NT2/D1 (cell line): ENCODE results near the gene TSFM.

Experiments
- DNase-seq: peaks from one replicate; pipeline ENCODE4 v3.0.0-alpha.2; 2011; ENCODE audit warnings: low read depth, low spot score
- H3K27me3 ChIP-seq: 2 replicates; pipeline ENCODE4 v1.6.0; 2011; ENCODE audit warnings: mild to moderate bottlenecking; ENCODE audit not compliant: insufficient read length, insufficient read depth
- H3K36me3 ChIP-seq: 2 replicates; pipeline ENCODE4 v1.6.1; 2011; ENCODE audit warnings: mild to moderate bottlenecking, low read length, mixed read lengths; ENCODE audit not compliant: insufficient read depth, insufficient read length
- H3K4me1 ChIP-seq: 2 replicates; pipeline ENCODE4 v1.5.1; 2011; ENCODE audit not compliant: insufficient read depth, insufficient read length
- H3K4me3 ChIP-seq: 2 replicates; pipeline ENCODE4 v1.5.1; 2011; ENCODE audit warnings: low read depth; ENCODE audit not compliant: insufficient read length
- H3K9ac ChIP-seq: 2 replicates; pipeline ENCODE4 v1.6.0; 2011; ENCODE audit warnings: low read depth; ENCODE audit not compliant: insufficient read length
- H3K9me3 ChIP-seq: 2 replicates; pipeline ENCODE4 v1.5.1; 2011; ENCODE audit warnings: mild to moderate bottlenecking, low read length; ENCODE audit not compliant: insufficient read depth
- SUZ12 ChIP-seq: IDR thresholded peaks from 2 replicates; pipeline ENCODE4 v1.6.1; 2011; ENCODE audit not compliant: insufficient read length, insufficient read depth; ENCODE audit errors: extremely low read depth
- YY1 ChIP-seq: IDR thresholded peaks from 2 replicates; pipeline ENCODE4 v1.6.1; 2011; ENCODE audit not compliant: insufficient read length, insufficient read depth
- ZNF274 ChIP-seq: IDR thresholded peaks from 2 replicates; pipeline ENCODE4 v1.6.1; 2011; ENCODE audit warnings: mild to moderate bottlenecking, low read depth, low read length

Gene TSFM

DNA sequence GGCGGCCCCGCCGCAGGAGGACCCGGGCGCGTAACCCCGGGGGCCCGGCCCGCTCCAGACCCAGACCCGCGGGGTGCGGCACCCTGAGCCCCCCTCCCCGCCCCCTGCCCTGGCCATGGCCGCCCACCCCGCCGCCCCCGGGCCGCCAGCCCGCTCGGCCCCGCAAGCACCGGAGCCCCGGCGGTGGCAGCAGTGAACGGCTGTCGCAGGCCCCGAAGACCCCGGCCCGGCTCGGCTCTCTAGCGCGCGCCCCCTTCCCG lies 27.5 kb upstream of the TSFM start:
- Histone ChIP-seq H3K36me3 (peaks cover 14% of the 10 kb centered on the region), H3K9me3 (no peaks in the 10 kb centered on the region), H3K4me3 (peak overlapping the region; percentile 31), H3K9ac (no peak overlapping the region), H3K4me1 (peaks cover 7% of the 10 kb centered on the region), H3K27me3 (peaks cover 60% of the 10 kb centered on the region)
- DNase-seq, result no peak
- TF ChIP-seq SUZ12, result no peak
- TF ChIP-seq YY1, result no peak
- no peak for TF ChIP-seq ZNF274

DNA sequence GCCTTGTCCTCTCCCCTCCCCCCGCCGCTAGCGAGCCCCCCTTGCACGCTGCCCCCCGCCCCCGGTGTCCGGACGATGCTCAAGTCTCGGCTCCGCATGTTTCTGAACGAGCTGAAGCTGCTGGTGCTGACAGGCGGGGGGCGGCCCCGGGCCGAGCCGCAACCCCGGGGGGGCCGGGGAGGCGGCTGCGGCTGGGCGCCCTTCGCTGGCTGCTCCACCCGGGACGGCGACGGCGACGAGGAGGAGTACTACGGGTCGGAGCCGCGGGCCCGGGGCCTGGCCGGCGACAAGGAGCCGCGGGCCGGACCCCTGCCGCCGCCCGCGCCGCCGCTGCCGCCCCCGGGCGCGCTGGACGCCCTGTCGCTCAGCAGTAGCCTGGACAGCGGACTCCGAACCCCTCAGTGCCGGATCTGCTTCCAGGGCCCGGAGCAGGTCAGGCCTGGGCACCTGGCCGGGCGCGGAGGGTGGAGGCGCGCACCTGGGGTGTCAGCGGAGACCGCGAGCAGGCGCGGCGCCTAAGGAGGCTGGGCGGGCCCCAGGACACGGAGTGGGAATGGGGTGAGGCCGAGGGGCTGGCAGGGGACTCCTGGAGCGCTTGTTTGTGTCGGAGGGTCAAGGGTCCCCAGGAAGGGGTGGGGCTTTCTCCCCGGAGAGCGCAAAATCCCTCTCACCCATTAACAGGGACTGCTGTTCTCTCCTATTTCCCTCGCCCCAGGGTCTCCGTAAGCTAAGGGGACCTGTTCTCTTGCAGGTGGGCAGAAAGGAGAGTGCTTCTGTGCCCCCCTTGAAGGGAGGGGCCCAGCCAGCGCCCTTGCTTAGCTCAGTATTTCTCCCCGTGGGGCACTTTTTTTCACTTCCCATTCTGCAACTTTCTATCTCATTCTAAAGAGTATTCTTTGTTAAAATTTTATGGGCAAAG lies 26.9 kb upstream of the TSFM start:
- peaks cover 6% of the 10 kb centered on the region for H3K4me1 ChIP-seq
- peak overlapping the region; percentile 44 for H3K9ac ChIP-seq
- TF ChIP-seq YY1, result no peak
- TF ChIP-seq ZNF274, result no peak
- TF ChIP-seq SUZ12, result peak; percentile 83
- DNase-seq, result no peak
- H3K36me3 ChIP-seq, result peaks cover 8% of the 10 kb centered on the region
- no peaks in the 10 kb centered on the region for H3K9me3 ChIP-seq
- peak overlapping the region; percentile 35 for H3K4me3 ChIP-seq
- peaks cover 60% of the 10 kb centered on the region for H3K27me3 ChIP-seq

DNA sequence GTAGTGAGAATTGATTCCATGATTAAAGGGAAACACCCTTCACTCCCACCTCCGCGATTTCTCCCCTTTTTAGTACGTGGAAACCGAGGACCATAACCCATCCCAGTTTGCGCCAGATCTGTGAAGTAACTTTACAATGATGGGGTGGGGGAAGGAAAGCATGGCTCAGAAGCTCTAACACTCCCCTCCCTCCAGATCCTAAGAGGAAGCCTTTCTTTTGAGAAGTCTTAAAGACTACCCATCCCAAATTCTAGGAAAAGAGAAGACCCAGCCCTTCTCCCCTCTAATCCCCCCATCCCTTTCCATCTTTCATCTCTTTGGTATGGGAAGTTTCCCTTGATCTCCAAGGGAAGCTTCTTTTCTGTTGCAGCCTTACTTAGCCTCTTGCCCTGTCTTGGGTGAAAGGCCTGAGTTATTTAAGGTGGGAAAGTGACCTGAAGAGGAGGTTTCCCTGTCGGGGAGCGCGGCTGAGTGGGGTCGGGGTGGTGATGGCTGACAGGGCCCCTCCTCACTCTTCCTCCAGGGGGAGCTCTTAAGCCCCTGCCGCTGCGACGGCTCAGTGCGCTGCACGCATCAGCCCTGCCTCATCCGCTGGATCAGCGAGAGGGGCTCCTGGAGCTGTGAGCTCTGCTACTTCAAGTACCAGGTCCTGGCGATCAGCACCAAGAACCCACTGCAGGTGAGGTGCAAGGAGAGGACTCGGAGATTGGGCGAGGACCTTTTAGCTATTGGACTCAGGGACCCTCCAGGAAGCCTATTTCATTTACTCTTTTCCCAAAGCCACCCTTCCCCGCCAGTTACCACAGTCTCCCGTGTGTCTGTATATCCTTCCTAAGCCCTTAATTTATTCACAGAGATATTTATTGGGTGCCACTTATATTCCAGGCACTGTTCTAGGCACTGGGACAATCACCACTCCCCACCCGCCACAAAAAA lies 25.9 kb upstream of the TSFM start:
- peaks cover 2% of the 10 kb centered on the region for H3K4me1 ChIP-seq
- H3K4me3 ChIP-seq, result no peak overlapping the region
- H3K27me3 ChIP-seq, result peaks cover 63% of the 10 kb centered on the region
- TF ChIP-seq SUZ12 (no peak), ZNF274 (no peak), YY1 (no peak)
- no peak for DNase-seq
- H3K9ac ChIP-seq, result peak overlapping the region; percentile 61
- H3K36me3 ChIP-seq, result no peaks in the 10 kb centered on the region
- H3K9me3 ChIP-seq, result no peaks in the 10 kb centered on the region

DNA sequence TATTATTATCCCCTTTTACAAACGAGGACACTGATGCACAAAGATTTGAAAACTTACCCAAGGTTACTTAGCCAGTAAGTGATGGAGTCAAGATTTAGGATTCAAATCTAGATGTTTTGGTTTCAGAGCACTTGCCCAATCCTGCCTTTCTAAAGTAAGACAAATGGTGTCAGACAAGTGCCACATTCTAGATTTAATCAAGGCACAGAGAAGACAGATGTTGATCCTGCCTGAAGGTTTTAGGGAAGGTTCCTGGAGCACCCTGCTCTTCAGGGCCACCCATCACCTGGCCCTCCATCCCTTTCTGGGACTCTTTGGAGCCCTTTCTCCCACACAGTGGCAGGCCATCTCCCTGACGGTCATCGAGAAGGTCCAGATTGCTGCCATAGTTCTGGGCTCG lies 24.8 kb upstream of the TSFM start:
- no peak overlapping the region for H3K4me3 ChIP-seq
- H3K4me1 ChIP-seq, result peaks cover 2% of the 10 kb centered on the region
- H3K27me3 ChIP-seq, result peaks cover 61% of the 10 kb centered on the region
- H3K9me3 ChIP-seq, result no peaks in the 10 kb centered on the region
- no peak overlapping the region for H3K9ac ChIP-seq
- H3K36me3 ChIP-seq, result peaks cover 5% of the 10 kb centered on the region
- TF ChIP-seq YY1 (no peak), SUZ12 (no peak), ZNF274 (no peak)
- DNase-seq, result no peak

DNA sequence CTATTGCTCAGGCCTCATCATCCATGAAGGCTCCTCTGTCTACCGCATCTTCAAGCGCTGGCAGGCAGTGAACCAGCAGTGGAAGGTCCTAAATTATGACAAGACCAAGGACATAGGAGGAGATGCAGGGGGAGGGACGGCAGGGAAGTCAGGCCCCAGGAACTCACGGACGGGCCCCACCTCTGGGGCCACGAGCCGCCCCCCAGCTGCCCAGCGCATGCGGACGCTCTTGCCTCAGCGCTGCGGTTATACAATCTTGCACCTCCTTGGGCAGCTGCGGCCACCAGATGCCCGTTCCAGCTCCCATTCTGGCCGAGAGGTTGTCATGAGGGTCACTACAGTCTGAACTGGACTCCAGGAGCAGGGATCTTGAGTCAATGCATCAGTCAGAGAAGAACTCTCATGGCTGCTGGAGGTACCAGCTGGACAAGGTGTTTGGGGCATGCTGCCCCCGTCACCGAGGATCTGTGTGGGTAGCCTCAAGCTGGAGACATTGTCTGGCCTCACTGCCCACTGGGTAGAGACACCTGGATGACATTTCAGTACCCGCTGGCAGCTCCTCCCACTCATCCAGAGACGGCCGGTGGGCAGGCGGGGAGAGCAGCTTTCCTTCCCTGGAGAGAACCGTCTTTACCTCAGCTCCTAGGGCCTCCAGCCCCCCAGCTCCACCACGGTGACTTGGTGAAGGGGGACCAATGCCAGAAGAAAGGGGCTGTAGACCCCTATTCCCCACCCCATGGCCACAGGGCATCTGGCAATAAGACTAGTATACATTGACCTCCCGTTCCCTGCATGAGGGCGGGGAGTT lies 23.8 kb upstream of the TSFM start:
- TF ChIP-seq YY1 (no peak), ZNF274 (no peak), SUZ12 (no peak)
- no peak for DNase-seq
- Histone ChIP-seq H3K9me3 (no peaks in the 10 kb centered on the region), H3K9ac (no peak overlapping the region), H3K36me3 (peaks cover 7% of the 10 kb centered on the region), H3K4me1 (peaks cover 2% of the 10 kb centered on the region), H3K27me3 (peaks cover 58% of the 10 kb centered on the region), H3K4me3 (no peak overlapping the region)

DNA sequence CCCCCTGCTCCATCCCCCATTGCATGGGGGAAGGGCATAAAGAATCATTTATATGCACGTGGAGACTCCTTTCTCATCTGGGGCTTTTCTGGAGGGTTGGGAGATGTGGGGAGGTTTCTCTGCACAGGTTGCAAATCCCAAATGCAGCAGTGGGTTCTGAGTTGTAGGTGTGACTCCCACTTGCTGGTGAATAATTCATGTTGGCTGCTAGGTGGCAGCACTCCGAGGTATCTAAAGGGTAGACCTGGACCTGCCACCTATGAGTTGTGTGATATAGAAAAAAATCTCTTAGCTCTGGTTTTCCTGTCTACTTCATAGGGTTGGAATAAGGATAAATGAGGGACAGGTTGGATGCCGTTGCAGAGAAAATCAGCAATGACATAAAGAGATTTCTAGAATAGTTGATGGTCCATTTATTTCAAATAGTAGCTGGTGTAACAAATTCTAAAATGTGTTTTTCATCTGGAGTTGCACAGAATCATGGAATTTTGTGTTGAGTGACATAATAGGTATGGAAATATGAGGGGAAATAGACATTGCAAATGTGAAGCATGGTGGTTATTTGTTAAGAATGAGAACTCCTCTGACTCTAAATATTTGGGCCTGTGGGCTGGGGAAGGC lies 23.1 kb upstream of the TSFM start:
- Histone ChIP-seq H3K27me3 (peaks cover 58% of the 10 kb centered on the region), H3K36me3 (peaks cover 7% of the 10 kb centered on the region), H3K9ac (no peak overlapping the region), H3K9me3 (no peaks in the 10 kb centered on the region; the same call in 1 of the 2 replicates), H3K4me1 (peaks cover 2% of the 10 kb centered on the region), H3K4me3 (no peak overlapping the region)
- no peak for DNase-seq
- TF ChIP-seq ZNF274, result no peak
- no peak for TF ChIP-seq YY1
- TF ChIP-seq SUZ12, result no peak
